Osteocyte (in vitro differentiated cells): ENCODE results near the gene PPP4R3A. TPM values are rescaled to one million over a fixed set of nuclear protein-coding genes. Genes with fewer than 3 reads are reported as not detected.

Experiments used
- DNase-seq: peaks from one replicate; pipeline ENCODE4 v3.0.0; 2021; ENCODE audit warnings: mixed read lengths; ENCODE audit not compliant: unreplicated experiment; ENCODE audit errors: extremely low spot score
- H3K27ac Mint-ChIP-seq: one replicate; pipeline ENCODE4 v1.8.0; 2021; ENCODE audit warnings: mild to moderate bottlenecking, mixed read lengths; ENCODE audit not compliant: unreplicated experiment
- H3K27me3 Mint-ChIP-seq: one replicate; pipeline ENCODE4 v1.8.0; 2021; ENCODE audit warnings: mixed read lengths; ENCODE audit not compliant: unreplicated experiment
- H3K36me3 Mint-ChIP-seq: one replicate; pipeline ENCODE4 v1.8.0; 2021; ENCODE audit warnings: mixed read lengths; ENCODE audit not compliant: unreplicated experiment
- H3K4me1 Mint-ChIP-seq: one replicate; pipeline ENCODE4 v1.8.0; 2021; ENCODE audit warnings: mixed read lengths; ENCODE audit not compliant: unreplicated experiment
- H3K4me3 Mint-ChIP-seq: one replicate; pipeline ENCODE4 v1.8.0; 2021; ENCODE audit warnings: mild to moderate bottlenecking, moderate library complexity, mixed read lengths; ENCODE audit not compliant: unreplicated experiment
- H3K9me3 Mint-ChIP-seq: one replicate; pipeline ENCODE4 v1.8.0; 2021; ENCODE audit warnings: mixed read lengths; ENCODE audit not compliant: unreplicated experiment
- total RNA-seq: library from RNA; stranded (reverse); gene quantifications from 2 replicates; pipeline ENCODE4 v1.2.1, GENCODE V29; 2021
- TF ChIP-seq, protein P1 (sequence below): fragments of 200-600 bp; sonication (generic); IDR thresholded peaks from 2 replicates; pipeline ENCODE4 v1.5.0; 2021; ENCODE audit warnings: antibody characterized with exemption, mild to moderate bottlenecking, moderate library complexity

PPP4R3A gene
- total RNA-seq, 1 donor from 2014 or later: 68.1 TPM

GRCh38 chr14:91493169-91493568, 16.9 kb downstream of the PPP4R3A start:
- no peak for DNase-seq
- no peak overlapping the region for H3K27ac Mint-ChIP-seq
- no peaks in the 10 kb centered on the region for H3K9me3 Mint-ChIP-seq
- H3K4me1 Mint-ChIP-seq: peaks cover 42% of the 10 kb centered on the region
- no peak overlapping the region for H3K4me3 Mint-ChIP-seq
- H3K27me3 Mint-ChIP-seq: no peaks in the 10 kb centered on the region
- peaks cover under 1% of the 10 kb centered on the region for H3K36me3 Mint-ChIP-seq
- TF ChIP-seq, protein P1, sequence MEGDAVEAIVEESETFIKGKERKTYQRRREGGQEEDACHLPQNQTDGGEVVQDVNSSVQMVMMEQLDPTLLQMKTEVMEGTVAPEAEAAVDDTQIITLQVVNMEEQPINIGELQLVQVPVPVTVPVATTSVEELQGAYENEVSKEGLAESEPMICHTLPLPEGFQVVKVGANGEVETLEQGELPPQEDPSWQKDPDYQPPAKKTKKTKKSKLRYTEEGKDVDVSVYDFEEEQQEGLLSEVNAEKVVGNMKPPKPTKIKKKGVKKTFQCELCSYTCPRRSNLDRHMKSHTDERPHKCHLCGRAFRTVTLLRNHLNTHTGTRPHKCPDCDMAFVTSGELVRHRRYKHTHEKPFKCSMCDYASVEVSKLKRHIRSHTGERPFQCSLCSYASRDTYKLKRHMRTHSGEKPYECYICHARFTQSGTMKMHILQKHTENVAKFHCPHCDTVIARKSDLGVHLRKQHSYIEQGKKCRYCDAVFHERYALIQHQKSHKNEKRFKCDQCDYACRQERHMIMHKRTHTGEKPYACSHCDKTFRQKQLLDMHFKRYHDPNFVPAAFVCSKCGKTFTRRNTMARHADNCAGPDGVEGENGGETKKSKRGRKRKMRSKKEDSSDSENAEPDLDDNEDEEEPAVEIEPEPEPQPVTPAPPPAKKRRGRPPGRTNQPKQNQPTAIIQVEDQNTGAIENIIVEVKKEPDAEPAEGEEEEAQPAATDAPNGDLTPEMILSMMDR: no peak

DNA sequence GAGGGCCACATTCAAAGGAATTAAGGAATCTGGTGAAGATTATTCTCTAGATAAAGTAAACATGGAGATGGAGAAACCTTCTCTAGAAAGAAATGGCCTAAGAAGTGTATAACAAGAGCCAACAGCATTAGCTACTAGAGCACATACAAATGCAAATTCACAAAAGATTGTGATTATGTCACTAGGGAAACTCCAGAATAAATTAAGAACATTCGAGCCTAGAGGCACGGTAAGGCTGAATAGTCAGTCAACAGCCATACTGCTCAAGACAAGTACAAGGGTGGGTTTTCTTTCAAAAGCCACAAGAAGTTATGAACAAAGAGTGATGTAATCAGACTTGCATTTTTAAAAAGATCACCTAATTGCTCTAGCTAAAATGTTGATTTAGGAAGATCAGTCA, 25.4 kb downstream of the PPP4R3A start:
- Mint-ChIP-seq H3K27ac (no peak overlapping the region), H3K9me3 (no peaks in the 10 kb centered on the region)

GRCh38 chr14:91484186-91484585, 25.9 kb downstream of the PPP4R3A start:
- DNase-seq: no peak
- Mint-ChIP-seq H3K4me1 (peaks cover 6% of the 10 kb centered on the region), H3K4me3 (no peak overlapping the region), H3K36me3 (peaks cover 59% of the 10 kb centered on the region), H3K27me3 (no peaks in the 10 kb centered on the region), H3K27ac (no peak overlapping the region), H3K9me3 (no peaks in the 10 kb centered on the region)
- TF ChIP-seq, protein P1: no peak

More for the DNA sequence above, 25.4 kb downstream of the PPP4R3A start:
- no peak overlapping the region for H3K4me3 Mint-ChIP-seq
- H3K4me1 Mint-ChIP-seq: peaks cover 6% of the 10 kb centered on the region
- TF ChIP-seq, protein P1: no peak
- no peaks in the 10 kb centered on the region for H3K27me3 Mint-ChIP-seq
- H3K36me3 Mint-ChIP-seq: peaks cover 56% of the 10 kb centered on the region
- DNase-seq: no peak

GRCh38 chr14:91482263-91483013, 27.7 kb downstream of the PPP4R3A start:
- Mint-ChIP-seq H3K9me3 (no peaks in the 10 kb centered on the region), H3K4me3 (no peak overlapping the region), H3K36me3 (peaks cover 62% of the 10 kb centered on the region), H3K27ac (no peak overlapping the region), H3K27me3 (no peaks in the 10 kb centered on the region), H3K4me1 (peaks cover 6% of the 10 kb centered on the region)
- no peak for DNase-seq
- TF ChIP-seq, protein P1: no peak

DNA sequence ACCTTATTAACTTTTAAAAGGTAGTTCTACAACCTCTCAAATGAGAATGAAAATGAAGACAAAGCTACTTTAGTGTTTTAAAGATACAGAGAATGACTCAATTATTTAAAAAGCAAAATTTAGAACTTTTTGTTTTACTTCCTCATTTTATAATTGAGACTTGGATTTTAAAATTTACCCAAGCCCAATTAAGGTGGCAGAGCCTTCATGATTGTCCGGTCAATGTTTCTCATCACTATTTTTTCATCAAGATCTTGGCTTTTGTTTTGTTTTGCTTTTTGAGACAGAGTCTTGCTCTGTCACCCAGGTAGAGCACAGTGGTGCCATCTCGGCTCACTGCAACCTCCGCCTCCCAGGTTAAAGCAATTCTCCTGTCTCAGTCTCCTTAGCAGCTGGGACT, 32.7 kb downstream of the PPP4R3A start:
- H3K9me3 Mint-ChIP-seq: no peaks in the 10 kb centered on the region
- H3K36me3 Mint-ChIP-seq: peaks cover 57% of the 10 kb centered on the region
- TF ChIP-seq, protein P1: no peak
- H3K4me3 Mint-ChIP-seq: no peak overlapping the region
- H3K4me1 Mint-ChIP-seq: peaks cover 2% of the 10 kb centered on the region
- H3K27ac Mint-ChIP-seq: no peak overlapping the region
- DNase-seq: no peak
- H3K27me3 Mint-ChIP-seq: no peaks in the 10 kb centered on the region
